Breast epithelium (tissue), 3 donors: ENCODE data around the gene ANKS1B.

Experiments used
- CTCF ChIP-seq, 3 donors: fragments of 450-650 bp; IDR thresholded peaks; one replicate each; pipeline ENCODE4 v1.5.1; 2016 to 2017; ENCODE audit warnings: antibody characterized with exemption in 3 of 3, mild to moderate bottlenecking in 3 of 3, moderate library complexity in 3 of 3
- POLR2A ChIP-seq: fragments of 450-650 bp; IDR thresholded peaks from one replicate; pipeline ENCODE4 v1.6.1; 2016; ENCODE audit warnings: antibody characterized with exemption, mild to moderate bottlenecking, moderate library complexity

DNA sequence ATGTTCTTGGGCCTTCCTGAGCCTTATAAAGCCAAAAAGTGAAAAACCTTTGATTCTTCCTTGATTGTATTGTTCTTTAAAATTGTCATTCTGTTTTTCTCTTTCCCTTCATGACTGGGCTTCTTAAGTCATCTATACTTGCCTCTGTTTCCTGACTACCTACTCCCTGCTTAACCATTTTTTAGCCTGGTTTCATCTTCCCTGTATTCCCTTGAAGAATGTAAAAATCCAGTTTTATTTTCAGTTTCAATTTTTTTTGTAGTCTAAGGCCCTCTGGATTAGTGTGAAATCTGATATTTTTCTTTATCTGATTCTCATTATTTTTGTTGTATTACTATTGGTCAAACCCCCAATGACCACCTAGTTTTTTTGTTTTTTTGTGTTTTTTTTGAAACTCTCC lies 1293.4 kb downstream of the ANKS1B start:
- TF ChIP-seq CTCF (IDR thresholded peaks at IDR 0.05), result no peak
- TF ChIP-seq POLR2A, result no peak
